ENCODE measurements around the gene FCN1.

FCN1 gene

GRCh38 chr9:134963546-134963945 lies 45.8 kb upstream of the FCN1 start:
- DNase-seq (ENCODE audit: extremely low read depth, low read depth), result no peak
- no peak for TF ChIP-seq CTCF (IDR thresholded peaks at IDR 0.05; ENCODE audit: low read depth, low read length, missing control alignments)
- no peak overlapping the region for H3K4me3 ChIP-seq (replicated peaks; ENCODE audit: low read depth, low read length)

- H3K4me3 ChIP-seq (replicated peaks; ENCODE audit: low read depth, low read length), result no peak overlapping the region
- DNase-seq (ENCODE audit: extremely low read depth, low read depth), result no peak
- TF ChIP-seq CTCF (IDR thresholded peaks at IDR 0.05; ENCODE audit: low read depth, low read length, missing control alignments), result no peak
Observed at GRCh38 chr9:134962973-134963364, 45.3 kb upstream of the FCN1 start.

- no peak for DNase-seq (ENCODE audit: extremely low read depth, low read depth)
- TF ChIP-seq CTCF (IDR thresholded peaks at IDR 0.05; ENCODE audit: low read depth, low read length, missing control alignments), result no peak
- H3K4me3 ChIP-seq (replicated peaks; ENCODE audit: low read depth, low read length), result no peak overlapping the region
Observed at GRCh38 chr9:134962065-134962972, 44.6 kb upstream of the FCN1 start.

- no peak for TF ChIP-seq CTCF (IDR thresholded peaks at IDR 0.05; ENCODE audit: low read depth, low read length, missing control alignments)
- DNase-seq (ENCODE audit: extremely low read depth, low read depth), result no peak
- H3K4me3 ChIP-seq (replicated peaks; ENCODE audit: low read depth, low read length), result no peak overlapping the region
Observed at GRCh38 chr9:134961331-134962064, 43.8 kb upstream of the FCN1 start.

GRCh38 chr9:134960701-134961181 lies 43.0 kb upstream of the FCN1 start:
- no peak for DNase-seq (ENCODE audit: extremely low read depth, low read depth)
- H3K4me3 ChIP-seq (replicated peaks; ENCODE audit: low read depth, low read length), result no peak overlapping the region
- no peak for TF ChIP-seq CTCF (IDR thresholded peaks at IDR 0.05; ENCODE audit: low read depth, low read length, missing control alignments)

GRCh38 chr9:134959971-134960310 lies 42.2 kb upstream of the FCN1 start:
- DNase-seq (ENCODE audit: extremely low read depth, low read depth), result no peak
- no peak overlapping the region for H3K4me3 ChIP-seq (replicated peaks; ENCODE audit: low read depth, low read length)
- TF ChIP-seq CTCF (IDR thresholded peaks at IDR 0.05; ENCODE audit: low read depth, low read length, missing control alignments), result no peak

Measured in HFF-Myc (cell line).